ENCODE data around the gene EEF2K. TPM values are rescaled to one million over a fixed set of nuclear protein-coding genes. Genes with fewer than 3 reads are reported as not detected.
A peak's percentile ranks its signal among the peaks of the same experiment; 100 is the strongest.

Gene EEF2K
- total and polyA plus RNA-seq, 2 of the 13 experiments (the other 11 are each of a cell fraction or from before 2014, with no cell fraction given): 22.0 to 23.8 TPM

DNA sequence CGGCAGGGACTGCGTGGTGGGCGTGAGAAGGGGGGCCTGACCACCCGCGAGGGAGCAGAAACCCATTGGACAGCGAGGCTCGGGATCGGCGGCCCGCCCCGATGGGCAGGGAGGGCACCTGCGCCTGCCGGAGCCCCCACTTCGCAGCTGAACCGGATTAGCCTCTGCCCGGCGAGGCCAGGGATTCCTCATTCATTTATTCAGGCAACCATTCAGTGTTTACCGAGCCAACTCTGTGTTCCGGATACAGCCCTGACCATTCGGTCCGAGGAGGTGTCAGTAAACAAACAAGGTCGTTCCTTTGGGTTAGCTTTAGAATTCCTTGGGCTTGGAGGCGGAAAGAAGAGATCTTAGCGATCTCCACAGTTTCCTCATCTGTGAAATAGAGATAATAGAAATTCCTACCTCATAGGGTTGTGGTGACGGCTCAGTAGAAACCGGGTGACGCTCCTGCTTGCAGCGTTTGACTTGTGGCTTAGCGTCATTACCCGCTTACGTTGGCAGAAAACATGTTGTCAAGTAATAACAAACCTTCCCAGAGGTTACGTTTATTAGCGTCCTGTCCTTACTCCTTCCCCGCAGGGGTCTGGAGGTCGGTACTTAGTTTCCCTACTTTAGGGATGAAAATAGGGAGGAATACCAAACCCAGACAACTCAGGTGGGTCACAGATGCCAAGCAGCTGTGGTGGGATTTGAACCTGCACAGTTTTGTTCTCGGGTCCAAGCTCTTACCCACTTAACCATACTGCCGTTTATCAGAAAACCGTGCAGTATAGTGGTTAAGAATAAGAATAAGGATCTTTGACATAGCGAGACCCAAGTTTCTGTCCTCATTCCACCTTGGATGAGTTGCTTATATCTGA lies 92.0 kb downstream of the EEF2K start (continued):
- TF ChIP-seq, protein P1, sequence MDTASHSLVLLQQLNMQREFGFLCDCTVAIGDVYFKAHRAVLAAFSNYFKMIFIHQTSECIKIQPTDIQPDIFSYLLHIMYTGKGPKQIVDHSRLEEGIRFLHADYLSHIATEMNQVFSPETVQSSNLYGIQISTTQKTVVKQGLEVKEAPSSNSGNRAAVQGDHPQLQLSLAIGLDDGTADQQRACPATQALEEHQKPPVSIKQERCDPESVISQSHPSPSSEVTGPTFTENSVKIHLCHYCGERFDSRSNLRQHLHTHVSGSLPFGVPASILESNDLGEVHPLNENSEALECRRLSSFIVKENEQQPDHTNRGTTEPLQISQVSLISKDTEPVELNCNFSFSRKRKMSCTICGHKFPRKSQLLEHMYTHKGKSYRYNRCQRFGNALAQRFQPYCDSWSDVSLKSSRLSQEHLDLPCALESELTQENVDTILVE (CRISPR knock-in tag; IDR thresholded peaks at IDR 0.05): peak; percentile 23; the same call in 1 of the 2 replicates
- TF ChIP-seq RORA (CRISPR knock-in tag; IDR thresholded peaks at IDR 0.05): no peak
- TF ChIP-seq, protein P2, sequence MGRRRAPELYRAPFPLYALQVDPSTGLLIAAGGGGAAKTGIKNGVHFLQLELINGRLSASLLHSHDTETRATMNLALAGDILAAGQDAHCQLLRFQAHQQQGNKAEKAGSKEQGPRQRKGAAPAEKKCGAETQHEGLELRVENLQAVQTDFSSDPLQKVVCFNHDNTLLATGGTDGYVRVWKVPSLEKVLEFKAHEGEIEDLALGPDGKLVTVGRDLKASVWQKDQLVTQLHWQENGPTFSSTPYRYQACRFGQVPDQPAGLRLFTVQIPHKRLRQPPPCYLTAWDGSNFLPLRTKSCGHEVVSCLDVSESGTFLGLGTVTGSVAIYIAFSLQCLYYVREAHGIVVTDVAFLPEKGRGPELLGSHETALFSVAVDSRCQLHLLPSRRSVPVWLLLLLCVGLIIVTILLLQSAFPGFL (CRISPR knock-in tag; IDR thresholded peaks at IDR 0.05): 0 out of 2 replicates have a peak, but pooled peaks have one; percentile 2
- TF ChIP-seq GFI1 (CRISPR knock-in tag; IDR thresholded peaks at IDR 0.05; ENCODE audit: borderline replicate concordance): peak; percentile 66; the same call in 1 of the 2 replicates
- TF ChIP-seq, protein P3, sequence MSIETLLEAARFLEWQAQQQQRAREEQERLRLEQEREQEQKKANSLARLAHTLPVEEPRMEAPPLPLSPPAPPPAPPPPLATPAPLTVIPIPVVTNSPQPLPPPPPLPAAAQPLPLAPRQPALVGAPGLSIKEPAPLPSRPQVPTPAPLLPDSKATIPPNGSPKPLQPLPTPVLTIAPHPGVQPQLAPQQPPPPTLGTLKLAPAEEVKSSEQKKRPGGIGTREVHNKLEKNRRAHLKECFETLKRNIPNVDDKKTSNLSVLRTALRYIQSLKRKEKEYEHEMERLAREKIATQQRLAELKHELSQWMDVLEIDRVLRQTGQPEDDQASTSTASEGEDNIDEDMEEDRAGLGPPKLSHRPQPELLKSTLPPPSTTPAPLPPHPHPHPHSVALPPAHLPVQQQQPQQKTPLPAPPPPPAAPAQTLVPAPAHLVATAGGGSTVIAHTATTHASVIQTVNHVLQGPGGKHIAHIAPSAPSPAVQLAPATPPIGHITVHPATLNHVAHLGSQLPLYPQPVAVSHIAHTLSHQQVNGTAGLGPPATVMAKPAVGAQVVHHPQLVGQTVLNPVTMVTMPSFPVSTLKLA (IDR thresholded peaks at IDR 0.05): no peak
- no peak for TF ChIP-seq ZFP90 (CRISPR knock-in tag; IDR thresholded peaks at IDR 0.05; ENCODE audit: borderline replicate concordance)
- TF ChIP-seq SUZ12 (IDR thresholded peaks at IDR 0.05; ENCODE audit: low read depth, low read length): no peak
- TF ChIP-seq NR1H2 (CRISPR knock-in tag; IDR thresholded peaks at IDR 0.05; ENCODE audit: borderline replicate concordance, low read depth): no peak
- TF ChIP-seq, protein P4, sequence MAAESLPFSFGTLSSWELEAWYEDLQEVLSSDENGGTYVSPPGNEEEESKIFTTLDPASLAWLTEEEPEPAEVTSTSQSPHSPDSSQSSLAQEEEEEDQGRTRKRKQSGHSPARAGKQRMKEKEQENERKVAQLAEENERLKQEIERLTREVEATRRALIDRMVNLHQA (CRISPR knock-in tag; IDR thresholded peaks at IDR 0.05): no peak
- no peak for TF ChIP-seq ZSCAN25 (CRISPR knock-in tag; IDR thresholded peaks at IDR 0.05)
- TF ChIP-seq CHCHD3 (CRISPR knock-in tag; IDR thresholded peaks at IDR 0.05): no peak; the same call in 1 of the 2 replicates
- peak; percentile 42 for TF ChIP-seq FOXO1 (CRISPR knock-in tag; IDR thresholded peaks at IDR 0.05)
- TF ChIP-seq, protein P5, sequence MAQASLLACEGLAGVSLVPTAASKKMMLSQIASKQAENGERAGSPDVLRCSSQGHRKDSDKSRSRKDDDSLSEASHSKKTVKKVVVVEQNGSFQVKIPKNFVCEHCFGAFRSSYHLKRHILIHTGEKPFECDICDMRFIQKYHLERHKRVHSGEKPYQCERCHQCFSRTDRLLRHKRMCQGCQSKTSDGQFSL (CRISPR knock-in tag; IDR thresholded peaks at IDR 0.05): no peak
- peak; percentile 72; the same call in 1 of the 2 replicates for TF ChIP-seq MIXL1 (CRISPR knock-in tag; IDR thresholded peaks at IDR 0.05)
- TF ChIP-seq ERF (CRISPR knock-in tag; IDR thresholded peaks at IDR 0.05): peak; percentile 34; the same call in 1 of the 2 replicates
- TF ChIP-seq, protein P6, sequence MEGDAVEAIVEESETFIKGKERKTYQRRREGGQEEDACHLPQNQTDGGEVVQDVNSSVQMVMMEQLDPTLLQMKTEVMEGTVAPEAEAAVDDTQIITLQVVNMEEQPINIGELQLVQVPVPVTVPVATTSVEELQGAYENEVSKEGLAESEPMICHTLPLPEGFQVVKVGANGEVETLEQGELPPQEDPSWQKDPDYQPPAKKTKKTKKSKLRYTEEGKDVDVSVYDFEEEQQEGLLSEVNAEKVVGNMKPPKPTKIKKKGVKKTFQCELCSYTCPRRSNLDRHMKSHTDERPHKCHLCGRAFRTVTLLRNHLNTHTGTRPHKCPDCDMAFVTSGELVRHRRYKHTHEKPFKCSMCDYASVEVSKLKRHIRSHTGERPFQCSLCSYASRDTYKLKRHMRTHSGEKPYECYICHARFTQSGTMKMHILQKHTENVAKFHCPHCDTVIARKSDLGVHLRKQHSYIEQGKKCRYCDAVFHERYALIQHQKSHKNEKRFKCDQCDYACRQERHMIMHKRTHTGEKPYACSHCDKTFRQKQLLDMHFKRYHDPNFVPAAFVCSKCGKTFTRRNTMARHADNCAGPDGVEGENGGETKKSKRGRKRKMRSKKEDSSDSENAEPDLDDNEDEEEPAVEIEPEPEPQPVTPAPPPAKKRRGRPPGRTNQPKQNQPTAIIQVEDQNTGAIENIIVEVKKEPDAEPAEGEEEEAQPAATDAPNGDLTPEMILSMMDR (CRISPR knock-in tag; IDR thresholded peaks at IDR 0.05): no peak; the same call in 1 of the 2 replicates
- TF ChIP-seq ZNF234 (CRISPR knock-in tag; conservative IDR thresholded peaks at IDR 0.05): 0 out of 2 replicates have a peak, but pooled peaks have one; percentile 28
- TF ChIP-seq SP5 (CRISPR knock-in tag; IDR thresholded peaks at IDR 0.05; ENCODE audit: borderline replicate concordance, low read depth): no peak
- TF ChIP-seq, protein P7, sequence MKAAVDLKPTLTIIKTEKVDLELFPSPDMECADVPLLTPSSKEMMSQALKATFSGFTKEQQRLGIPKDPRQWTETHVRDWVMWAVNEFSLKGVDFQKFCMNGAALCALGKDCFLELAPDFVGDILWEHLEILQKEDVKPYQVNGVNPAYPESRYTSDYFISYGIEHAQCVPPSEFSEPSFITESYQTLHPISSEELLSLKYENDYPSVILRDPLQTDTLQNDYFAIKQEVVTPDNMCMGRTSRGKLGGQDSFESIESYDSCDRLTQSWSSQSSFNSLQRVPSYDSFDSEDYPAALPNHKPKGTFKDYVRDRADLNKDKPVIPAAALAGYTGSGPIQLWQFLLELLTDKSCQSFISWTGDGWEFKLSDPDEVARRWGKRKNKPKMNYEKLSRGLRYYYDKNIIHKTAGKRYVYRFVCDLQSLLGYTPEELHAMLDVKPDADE (CRISPR knock-in tag; IDR thresholded peaks at IDR 0.05): no peak
- TF ChIP-seq, protein P8, sequence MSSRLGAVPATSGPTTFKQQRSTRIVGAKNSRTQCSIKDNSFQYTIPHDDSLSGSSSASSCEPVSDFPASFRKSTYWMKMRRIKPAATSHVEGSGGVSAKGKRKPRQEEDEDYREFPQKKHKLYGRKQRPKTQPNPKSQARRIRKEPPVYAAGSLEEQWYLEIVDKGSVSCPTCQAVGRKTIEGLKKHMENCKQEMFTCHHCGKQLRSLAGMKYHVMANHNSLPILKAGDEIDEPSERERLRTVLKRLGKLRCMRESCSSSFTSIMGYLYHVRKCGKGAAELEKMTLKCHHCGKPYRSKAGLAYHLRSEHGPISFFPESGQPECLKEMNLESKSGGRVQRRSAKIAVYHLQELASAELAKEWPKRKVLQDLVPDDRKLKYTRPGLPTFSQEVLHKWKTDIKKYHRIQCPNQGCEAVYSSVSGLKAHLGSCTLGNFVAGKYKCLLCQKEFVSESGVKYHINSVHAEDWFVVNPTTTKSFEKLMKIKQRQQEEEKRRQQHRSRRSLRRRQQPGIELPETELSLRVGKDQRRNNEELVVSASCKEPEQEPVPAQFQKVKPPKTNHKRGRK (CRISPR knock-in tag; IDR thresholded peaks at IDR 0.05): no peak

Data from HepG2 (cell line).